SH-SY5Y (cell line): ENCODE measurements around the gene TGM5.

Source experiments
- GATA2 ChIP-seq: IDR thresholded peaks from 2 replicates; pipeline ENCODE4 v1.6.1; 2011; ENCODE audit warnings: mild to moderate bottlenecking, low read depth, low read length
- GATA3 ChIP-seq: IDR thresholded peaks from 2 replicates; pipeline ENCODE4 v1.6.1; 2011; ENCODE audit warnings: low read depth, mild to moderate bottlenecking, low read length, moderate library complexity

TGM5 gene

DNA sequence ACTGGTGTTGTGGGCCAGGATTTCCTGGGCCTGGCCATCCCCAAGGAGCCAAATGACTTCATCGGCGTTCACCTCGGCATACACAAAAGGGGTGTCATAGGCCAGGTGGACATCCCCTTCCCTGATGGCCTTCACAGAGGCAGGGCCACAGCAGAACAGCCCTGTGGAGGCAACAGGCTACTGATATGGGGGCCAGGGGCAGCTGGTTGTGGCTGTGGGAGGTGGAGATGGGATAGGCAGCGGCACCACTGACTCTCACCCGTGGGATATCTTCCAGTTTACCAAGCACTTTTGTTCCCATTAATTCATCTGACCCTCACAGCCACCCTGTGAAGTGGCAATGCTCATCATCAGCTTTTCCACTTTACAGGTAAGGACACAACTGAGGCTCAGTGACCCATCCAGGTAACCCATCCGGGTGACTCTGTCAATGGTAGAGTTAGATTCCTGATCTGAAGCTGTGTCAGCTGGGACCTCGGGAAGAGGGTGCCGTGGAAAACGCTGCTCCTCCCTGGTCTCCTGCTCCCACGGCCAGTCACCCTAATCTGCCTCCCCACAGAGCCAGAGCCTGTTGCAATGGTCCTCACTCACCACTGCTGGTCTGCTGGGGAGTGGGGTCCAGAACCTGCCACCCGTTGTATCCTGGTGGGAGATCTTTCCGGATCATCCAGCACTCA lies 15.3 kb upstream of the TGM5 start:
- no peak for TF ChIP-seq GATA3

DNA sequence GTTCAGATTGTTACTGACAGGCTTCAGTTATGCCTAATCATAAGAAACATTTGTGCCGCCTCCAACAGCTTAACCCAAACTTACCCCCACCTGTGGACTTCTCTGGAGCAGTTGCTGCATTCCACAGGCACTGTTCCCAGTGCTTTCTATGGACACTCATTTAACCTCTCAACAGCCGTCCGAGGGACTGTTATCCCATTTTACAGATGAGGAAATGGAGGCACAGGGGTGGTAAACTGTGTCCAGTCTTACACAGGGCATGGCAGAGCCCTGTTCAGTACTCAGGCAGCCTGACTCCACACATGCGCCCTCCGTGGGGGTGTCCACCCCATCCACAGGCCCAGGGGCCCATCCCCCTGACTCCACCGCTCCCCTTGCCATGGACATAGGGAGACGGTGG lies 14.3 kb upstream of the TGM5 start:
- TF ChIP-seq GATA2 (no peak), GATA3 (no peak)

DNA sequence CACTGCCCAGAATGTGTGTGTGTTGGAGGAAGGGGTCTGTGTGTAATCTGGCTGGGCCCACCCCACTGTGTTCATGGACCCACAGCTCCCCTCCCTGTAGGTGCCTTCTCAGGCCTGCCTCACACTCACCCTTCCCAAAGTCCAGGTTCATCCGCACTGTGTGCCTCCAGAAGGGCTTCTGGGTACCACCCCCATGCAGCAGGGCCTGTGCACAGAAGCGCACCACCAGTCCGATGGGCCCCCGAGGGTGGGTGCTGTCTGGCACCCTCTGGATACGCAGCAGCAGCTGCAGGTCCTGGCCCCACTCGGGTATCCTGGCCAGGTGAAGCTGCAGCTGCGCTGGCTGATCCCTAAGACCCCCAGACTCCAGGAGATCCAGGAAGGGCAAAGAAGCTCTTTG lies 12.8 kb upstream of the TGM5 start:
- TF ChIP-seq GATA2 (no peak), GATA3 (no peak)

- TF ChIP-seq GATA2 (no peak), GATA3 (no peak)
Observed at GRCh38 chr15:43278869-43279268, 12.1 kb upstream of the TGM5 start.

DNA sequence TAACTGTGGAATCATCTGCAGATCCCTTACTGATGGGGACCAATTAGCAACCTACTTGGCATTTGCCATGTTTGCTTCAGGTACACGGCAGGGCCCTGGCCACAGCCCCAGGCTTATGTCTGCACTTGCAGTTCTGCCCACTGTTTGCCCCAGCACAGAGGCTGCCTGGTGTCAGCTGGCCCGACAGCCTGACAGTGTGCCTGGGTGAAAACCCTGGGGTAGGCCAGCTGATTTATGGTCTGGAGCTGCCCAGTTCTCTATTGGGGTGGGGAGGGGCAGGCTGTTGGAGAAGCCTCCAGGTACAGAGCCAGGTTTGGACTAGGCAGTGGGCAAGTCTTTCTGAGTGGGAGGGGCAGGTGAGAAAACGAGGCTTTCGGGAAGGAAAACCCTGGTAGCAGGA lies 11.2 kb upstream of the TGM5 start:
- no peak for TF ChIP-seq GATA2
- TF ChIP-seq GATA3 = no peak

DNA sequence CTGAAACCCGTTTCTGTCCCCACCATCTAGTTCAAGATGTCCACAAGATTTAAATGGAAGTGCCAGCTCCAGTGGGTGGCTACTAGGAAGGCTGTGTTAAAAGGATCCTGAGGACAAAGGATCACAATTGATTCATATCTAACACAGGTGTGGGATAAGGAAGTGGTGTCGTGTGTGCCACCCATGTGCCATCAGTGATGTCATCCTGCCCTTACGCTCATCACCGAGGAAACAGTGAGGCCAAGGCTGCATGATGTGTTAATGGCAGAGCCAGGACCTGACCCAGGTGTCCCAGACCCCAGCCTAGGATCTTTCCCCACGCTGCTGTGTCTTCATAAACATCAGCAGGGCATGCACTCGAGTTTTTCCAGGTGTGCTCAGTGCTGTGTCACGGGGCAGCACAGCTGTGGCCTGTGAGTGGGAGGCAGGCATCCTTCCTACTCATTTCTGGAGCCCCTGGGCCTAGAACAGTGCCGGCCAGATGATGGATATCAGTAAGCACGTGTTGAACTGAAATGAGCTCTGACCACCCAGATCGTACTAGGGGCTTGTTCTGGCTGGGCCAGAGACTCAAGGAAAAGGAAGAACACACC lies 10.6 kb upstream of the TGM5 start:
- TF ChIP-seq GATA3 (no peak), GATA2 (no peak)

DNA sequence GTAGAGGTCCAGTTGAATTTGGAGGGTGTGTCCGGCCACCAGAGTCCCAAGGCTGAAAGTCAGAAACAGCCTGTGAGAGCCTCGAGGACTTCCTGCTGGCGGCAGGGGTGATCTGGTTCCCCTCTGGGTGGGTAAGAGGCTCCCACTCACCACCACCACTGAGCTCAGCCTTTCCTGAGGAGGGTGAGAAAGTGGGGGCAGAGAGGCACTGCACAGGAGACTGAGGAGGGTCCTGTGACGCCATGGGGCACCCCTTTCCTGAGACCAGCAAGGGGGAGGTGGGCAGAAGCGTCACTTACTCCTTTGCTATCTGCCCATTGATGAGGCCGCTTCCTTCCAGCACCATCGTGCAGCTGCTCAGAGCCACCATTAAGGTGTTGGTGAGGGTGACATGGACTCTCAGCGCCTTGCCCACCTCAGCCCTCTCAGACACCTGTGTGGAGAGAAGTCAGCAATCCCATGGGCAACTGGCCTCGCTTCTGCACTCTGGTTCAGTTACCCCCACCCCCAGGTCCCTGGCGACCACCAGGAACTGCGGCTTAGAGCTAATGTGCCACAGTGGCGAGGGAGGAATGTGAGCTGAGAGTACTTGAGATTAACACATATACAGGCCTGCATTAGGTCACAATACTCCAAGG lies 10.0 kb upstream of the TGM5 start:
- TF ChIP-seq GATA2 = no peak

DNA sequence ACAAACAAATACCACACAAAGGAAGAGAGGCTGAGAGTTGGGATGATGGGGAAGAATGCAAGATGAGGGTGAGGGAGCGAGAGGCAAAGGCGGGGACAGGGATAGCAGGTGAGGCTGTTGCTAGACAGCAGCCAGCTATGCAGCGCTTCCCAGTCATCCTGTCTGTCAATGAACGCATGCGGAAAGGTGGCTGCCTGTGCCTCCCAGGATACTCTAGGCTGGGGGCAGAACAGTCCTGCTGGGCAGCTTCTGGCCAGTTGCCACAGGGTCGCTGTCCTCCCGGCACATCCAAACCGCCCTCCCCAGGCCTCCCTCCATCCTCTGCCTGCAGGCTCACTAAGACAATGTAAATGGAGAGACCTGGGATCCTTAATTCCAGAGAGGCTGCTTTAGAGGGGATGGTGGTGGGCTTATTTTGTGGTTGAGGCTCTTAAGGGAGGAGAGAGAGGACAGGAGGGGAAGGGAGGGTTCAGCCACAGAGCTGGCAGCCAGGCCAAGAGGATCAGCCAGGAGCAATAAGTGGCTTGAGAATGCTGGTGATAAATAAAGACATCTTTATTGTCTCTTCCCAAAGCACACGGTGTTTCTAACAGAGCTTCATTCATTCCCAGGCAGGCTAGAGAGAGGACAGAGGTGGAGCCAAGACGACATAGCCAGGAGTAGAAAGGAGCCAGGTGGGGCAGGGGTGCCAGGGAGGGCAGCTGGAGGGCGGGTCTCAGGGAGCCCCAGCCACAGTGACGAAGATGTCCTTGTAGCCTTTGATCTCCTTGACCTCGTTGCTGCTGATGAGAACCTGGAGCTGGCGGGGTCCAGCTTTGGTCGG lies 9.2 kb upstream of the TGM5 start:
- TF ChIP-seq GATA2 = no peak
- no peak for TF ChIP-seq GATA3

GRCh38 chr15:43274136-43274535 lies 7.4 kb upstream of the TGM5 start:
- TF ChIP-seq GATA3 (no peak), GATA2 (no peak)

- TF ChIP-seq GATA2 (no peak), GATA3 (no peak)
Observed at GRCh38 chr15:43273243-43273642, 6.5 kb upstream of the TGM5 start.

GRCh38 chr15:43270676-43271306 lies 4.1 kb upstream of the TGM5 start:
- no peak for TF ChIP-seq GATA3
- TF ChIP-seq GATA2 = no peak

DNA sequence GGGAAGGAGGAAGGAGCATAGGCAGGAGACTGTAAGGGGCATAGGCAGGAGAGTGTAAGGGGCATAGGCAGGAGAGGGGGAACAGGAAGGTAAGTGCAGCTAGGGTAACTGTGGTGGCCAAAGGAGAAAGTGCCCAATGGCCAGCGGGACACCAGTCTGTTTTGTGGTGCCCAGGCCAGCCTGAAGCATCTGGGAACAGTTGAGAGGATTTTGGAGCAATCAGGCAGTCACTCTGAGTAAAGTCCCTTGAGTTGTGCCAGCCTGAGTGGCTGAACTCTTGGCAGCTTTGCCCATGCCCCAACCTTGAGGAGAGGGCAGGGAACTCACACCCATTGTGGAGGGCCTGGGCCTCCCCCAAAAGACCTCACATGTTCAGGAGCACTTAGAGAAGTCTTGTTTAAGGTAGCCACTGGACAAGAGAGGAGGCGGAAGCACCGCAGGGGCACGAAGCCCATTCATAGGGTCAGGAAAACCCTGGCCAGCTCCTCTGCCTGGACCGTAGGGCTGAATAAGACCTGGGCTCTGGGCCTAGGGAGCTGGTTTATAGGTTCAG lies 3.5 kb upstream of the TGM5 start:
- TF ChIP-seq GATA3 = no peak
- TF ChIP-seq GATA2 = no peak

GRCh38 chr15:43268111-43269105 lies 1.7 kb upstream of the TGM5 start:
- TF ChIP-seq GATA3 (no peak), GATA2 (no peak)
